DMS53 (cell line): ENCODE data around the gene IDS.
A peak's percentile ranks its signal among the peaks of the same experiment; 100 is the strongest.
"Not testable (repeated sequence)": the region's sequence is repeated elsewhere in the genome, so short reads cannot be mapped to it uniquely, and the experiment has no call there.

Experiments
- DNase-seq: peaks from one replicate; lab custom pipeline; 2025; lab: John Stamatoyannopoulos, UW

IDS gene

GRCh38 chrX:149498767-149499166 is 6.3 kb downstream of the IDS start:
- DNase-seq, result no peak

- peak; percentile 5 for DNase-seq
Observed at GRCh38 chrX:149497626-149498025, 7.5 kb downstream of the IDS start.

GRCh38 chrX:149497054-149497453 is 8.1 kb downstream of the IDS start:
- no peak for DNase-seq

- DNase-seq, result peak; percentile 87
Observed at GRCh38 chrX:149495573-149496071, 9.5 kb downstream of the IDS start.

- DNase-seq, result peak; percentile 73
Observed at GRCh38 chrX:149494844-149495565, 10.1 kb downstream of the IDS start.

GRCh38 chrX:149493567-149494562 is 11.2 kb downstream of the IDS start:
- peak; percentile 27 for DNase-seq

- DNase-seq, result peak; percentile 61
Observed at GRCh38 chrX:149491812-149492211, 13.3 kb downstream of the IDS start.

GRCh38 chrX:149490100-149490499 is 15.0 kb downstream of the IDS start:
- DNase-seq, result no peak

- not testable (repeated sequence) for DNase-seq
Observed at GRCh38 chrX:149488411-149489052, 16.6 kb downstream of the IDS start.

- DNase-seq, result not testable (repeated sequence)
Observed at GRCh38 chrX:149488008-149488407, 17.1 kb downstream of the IDS start.

GRCh38 chrX:149487292-149487691 is 17.8 kb downstream of the IDS start:
- peak; percentile 39 for DNase-seq

GRCh38 chrX:149476513-149476912 is 28.6 kb downstream of the IDS start:
- DNase-seq, result no peak

- no peak for DNase-seq
Observed at GRCh38 chrX:149473966-149474365, 31.1 kb downstream of the IDS start.

GRCh38 chrX:149473092-149473491 is 32.0 kb downstream of the IDS start:
- DNase-seq, result no peak

GRCh38 chrX:149472625-149473024 is 32.5 kb downstream of the IDS start:
- DNase-seq, result peak; percentile 26

- DNase-seq, result no peak
Observed at GRCh38 chrX:149471397-149471796, 33.7 kb downstream of the IDS start.

GRCh38 chrX:149470955-149471354 is 34.2 kb downstream of the IDS start:
- peak; percentile 81 for DNase-seq

GRCh38 chrX:149469406-149469805 is 35.7 kb downstream of the IDS start:
- DNase-seq, result peak; percentile 52

GRCh38 chrX:149467920-149468319 is 37.2 kb downstream of the IDS start:
- no peak for DNase-seq

- DNase-seq, result no peak
Observed at GRCh38 chrX:149467461-149467860, 37.6 kb downstream of the IDS start.

GRCh38 chrX:149462849-149463248 is 42.3 kb downstream of the IDS start:
- DNase-seq, result no peak

GRCh38 chrX:149461746-149462145 is 43.4 kb downstream of the IDS start:
- no peak for DNase-seq
